SK-N-SH treated with all-trans-retinoic acid at 6 μM for 48 hours (cell line): ENCODE results near the gene TAF15.

Source experiments
- ATAC-seq: fragments of 200-7000 bp; cut with Tn5 transposase; 3 replicates; pipeline ENCODE4 v1.9.1; 2020; ENCODE audit warnings: mild to moderate bottlenecking, moderate library complexity
- ARNTL ChIP-seq: fragments of 450-650 bp; formaldehyde crosslinking; IDR thresholded peaks from 2 replicates; pipeline ENCODE4 v1.5.0; 2020; ENCODE audit warnings: low read depth, mild to moderate bottlenecking, moderate library complexity, borderline replicate concordance
- BACH2 ChIP-seq: fragments of 250-450 bp; sonication (Bioruptor Pico); IDR thresholded peaks from 2 replicates; pipeline ENCODE4 v1.9.0; 2021; ENCODE audit warnings: mild to moderate bottlenecking, borderline replicate concordance
- CREB5 ChIP-seq: fragments of 250-450 bp; sonication (Bioruptor Pico); IDR thresholded peaks from 2 replicates; pipeline ENCODE4 v1.5.1; 2020; ENCODE audit warnings: low read depth, mild to moderate bottlenecking, moderate library complexity
- CSDC2 ChIP-seq: fragments of 250-450 bp; sonication (Bioruptor Pico); IDR thresholded peaks from 2 replicates; pipeline ENCODE4 v1.5.0; 2020; ENCODE audit warnings: mild to moderate bottlenecking, moderate library complexity
- CSRNP3 ChIP-seq: fragments of 250-450 bp; sonication (Bioruptor Pico); IDR thresholded peaks from 2 replicates; pipeline ENCODE4 v1.5.1; 2021; ENCODE audit warnings: mild to moderate bottlenecking, moderate library complexity
- ESRRG ChIP-seq: fragments of 250-450 bp; sonication (Bioruptor Pico); IDR thresholded peaks from 2 replicates; pipeline ENCODE4 v1.6.1; 2021; ENCODE audit warnings: mild to moderate bottlenecking
- GLIS3 ChIP-seq: fragments of 250-450 bp; sonication (Bioruptor Pico); IDR thresholded peaks from 2 replicates; pipeline ENCODE4 v1.5.0; 2020; ENCODE audit warnings: mild to moderate bottlenecking, moderate library complexity
- ISL1 ChIP-seq: fragments of 250-450 bp; sonication (Bioruptor Pico); IDR thresholded peaks from 2 replicates; pipeline ENCODE4 v2.1.2; 2022; ENCODE audit warnings: mild to moderate bottlenecking, moderate library complexity
- OSR1 ChIP-seq: fragments of 250-450 bp; sonication (Bioruptor Pico); IDR thresholded peaks from 2 replicates; pipeline ENCODE4 v1.8.0; 2022; ENCODE audit warnings: moderate library complexity, mild to moderate bottlenecking, inconsistent platforms
- PATZ1 ChIP-seq: fragments of 250-450 bp; sonication (Bioruptor Pico); IDR thresholded peaks from 2 replicates; pipeline ENCODE4 v1.8.0; 2020; ENCODE audit warnings: mild to moderate bottlenecking, moderate library complexity, borderline replicate concordance
- POU6F1 ChIP-seq: fragments of 250-450 bp; sonication (Bioruptor Pico); IDR thresholded peaks from 2 replicates; pipeline ENCODE4 v1.8.0; 2021; ENCODE audit warnings: low read depth, mild to moderate bottlenecking, moderate library complexity, borderline replicate concordance
- PPARA ChIP-seq: fragments of 250-450 bp; sonication (Bioruptor Pico); IDR thresholded peaks from 2 replicates; pipeline ENCODE4 v1.5.0; 2020; ENCODE audit warnings: mild to moderate bottlenecking, borderline replicate concordance
- RARB ChIP-seq: fragments of 250-450 bp; sonication (Bioruptor Pico); IDR thresholded peaks from 2 replicates; pipeline ENCODE4 v1.8.0; 2021; ENCODE audit warnings: mild to moderate bottlenecking, moderate library complexity
- SNAI2 ChIP-seq: fragments of 250-450 bp; sonication (Bioruptor Pico); IDR thresholded peaks from 2 replicates; pipeline ENCODE4 v1.5.0; 2020; ENCODE audit warnings: mild to moderate bottlenecking, moderate library complexity
- TCF4 ChIP-seq: fragments of 250-450 bp; sonication (Bioruptor Pico); IDR thresholded peaks from 2 replicates; pipeline ENCODE4 v1.8.0; 2021; ENCODE audit warnings: mild to moderate bottlenecking, moderate library complexity, borderline replicate concordance
- TOX ChIP-seq: fragments of 250-450 bp; sonication (Bioruptor Pico); IDR thresholded peaks from 2 replicates; pipeline ENCODE4 v1.8.0; 2021; ENCODE audit warnings: mild to moderate bottlenecking, moderate library complexity, borderline replicate concordance
- TSHZ2 ChIP-seq: fragments of 250-450 bp; sonication (Bioruptor Pico); IDR thresholded peaks from 2 replicates; pipeline ENCODE4 v1.5.0; 2020; ENCODE audit warnings: mild to moderate bottlenecking, moderate library complexity
- ZC3H10 ChIP-seq: fragments of 250-450 bp; sonication (Bioruptor Pico); IDR thresholded peaks from 2 replicates; pipeline ENCODE4 v1.5.1; 2021; ENCODE audit warnings: mild to moderate bottlenecking, moderate library complexity
- ZFP3 ChIP-seq: fragments of 250-450 bp; sonication (Bioruptor Pico); IDR thresholded peaks from 2 replicates; pipeline ENCODE4 v1.5.0; 2020; ENCODE audit warnings: mild to moderate bottlenecking, moderate library complexity
- ZFP30 ChIP-seq: fragments of 450-650 bp; formaldehyde crosslinking; IDR thresholded peaks from 2 replicates; pipeline ENCODE4 v1.5.0; 2022; ENCODE audit warnings: mild to moderate bottlenecking, moderate library complexity
- ZNF565 ChIP-seq: fragments of 450-650 bp; formaldehyde crosslinking; conservative IDR thresholded peaks from 2 replicates; pipeline ENCODE4 v1.5.0; 2020; ENCODE audit warnings: low read depth, mild to moderate bottlenecking, moderate library complexity
- ZNF70 ChIP-seq: fragments of 450-650 bp; formaldehyde crosslinking; IDR thresholded peaks from 2 replicates; pipeline ENCODE4 v1.5.0; 2020; ENCODE audit warnings: mild to moderate bottlenecking, moderate library complexity
- ZNF8 ChIP-seq: fragments of 450-650 bp; formaldehyde crosslinking; IDR thresholded peaks from 2 replicates; pipeline ENCODE4 v1.5.0; 2020; ENCODE audit warnings: mild to moderate bottlenecking, moderate library complexity

TAF15 gene

GRCh38 chr17:35786941-35787432, 22.3 kb upstream of the TAF15 start:
- TF ChIP-seq ZC3H10 (CRISPR knock-in tag) (no peak), TOX (CRISPR knock-in tag) (no peak), SNAI2 (CRISPR knock-in tag) (no peak), CSRNP3 (CRISPR knock-in tag) (no peak), ZNF70 (CRISPR knock-in tag) (no peak), RARB (no peak), BACH2 (no peak), TSHZ2 (0 out of 2 replicates have a peak, but pooled peaks have one; percentile 42), TCF4 (peak; percentile 78; the same call in 1 of the 2 replicates)
- peak; percentile 69 for ATAC-seq

- no peak for TF ChIP-seq TSHZ2
- no peak for TF ChIP-seq CSRNP3 (CRISPR knock-in tag)
- no peak for TF ChIP-seq ISL1
- no peak for TF ChIP-seq CREB5 (CRISPR knock-in tag)
- no peak for TF ChIP-seq ZNF70 (CRISPR knock-in tag)
- no peak for TF ChIP-seq PPARA (CRISPR knock-in tag)
- no peak for TF ChIP-seq SNAI2 (CRISPR knock-in tag)
- TF ChIP-seq ZNF8 (CRISPR knock-in tag): no peak
- no peak for TF ChIP-seq PATZ1
- no peak for TF ChIP-seq GLIS3 (CRISPR knock-in tag)
- TF ChIP-seq CSDC2 (CRISPR knock-in tag): no peak
- no peak for TF ChIP-seq OSR1 (CRISPR knock-in tag)
- no peak for TF ChIP-seq ESRRG
- no peak for TF ChIP-seq ZFP30 (CRISPR knock-in tag)
- TF ChIP-seq TCF4: no peak
- TF ChIP-seq ZNF565 (CRISPR knock-in tag): no peak
- no peak for TF ChIP-seq ARNTL (CRISPR knock-in tag)
- TF ChIP-seq BACH2: no peak
- no peak for TF ChIP-seq POU6F1 (CRISPR knock-in tag)
- no peak for TF ChIP-seq ZFP3 (CRISPR knock-in tag)
- peak; percentile 68 for ATAC-seq
These were observed 20.6 kb upstream of the TAF15 start for GRCh38 chr17:35788477-35789368.
